ENCODE data around the gene PPP2R3A. TPM values are rescaled to one million over a fixed set of nuclear protein-coding genes. Genes with fewer than 3 reads are reported as not detected.
A peak's percentile ranks its signal among the peaks of the same experiment; 100 is the strongest.

The PPP2R3A gene
- polyA plus RNA-seq, 1 donor (not counting 4 experiments of a cell fraction or from before 2014, with no cell fraction given), result 11.1 TPM

DNA sequence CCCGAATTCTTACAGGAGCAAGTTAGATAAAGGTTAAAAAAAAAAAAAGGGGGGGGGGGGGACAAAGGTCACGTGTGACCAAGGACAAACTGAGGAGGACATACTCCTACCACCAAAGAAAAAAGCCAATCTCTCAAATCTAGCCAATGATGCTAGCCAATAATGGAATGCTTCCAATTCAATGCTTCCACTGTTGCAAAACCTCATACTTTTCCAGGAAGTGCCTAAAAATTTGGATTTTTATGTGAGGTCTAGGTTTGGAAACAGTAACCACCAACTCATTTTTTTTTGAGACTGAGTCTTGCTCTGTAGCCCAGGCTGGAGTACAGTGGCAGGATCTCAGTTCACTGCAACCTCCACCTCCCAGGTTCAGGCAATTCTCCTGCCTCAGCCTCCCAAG, 219.2 kb downstream of the PPP2R3A start:
- Histone ChIP-seq H3K4me3 (ENCODE audit: control insufficient read depth in 2 of 3, extremely low read depth in 1 of 3, insufficient read depth in 2 of 3, low read depth in 1 of 3, low read length in 3 of 3) (no peak overlapping the region), H4K20me1 (ENCODE audit: control insufficient read depth, extremely low read depth, insufficient read depth, low read length) (peaks cover 23% of the 10 kb centered on the region), H3K4me1 (ENCODE audit: control insufficient read depth, extremely low read depth, insufficient read depth, low read length) (peaks cover 29% of the 10 kb centered on the region), H2AFZ (ENCODE audit: control insufficient read depth, low read length) (no peak overlapping the region), H3K4me2 (ENCODE audit: control insufficient read depth, extremely low read depth, insufficient read depth, low read depth, low read length) (no peak overlapping the region), H3K9ac (ENCODE audit: control insufficient read depth, extremely low read depth, insufficient read depth, low read length) (no peak overlapping the region), H3K9me3 (ENCODE audit: control insufficient read depth, low read depth, low read length) (no peaks in the 10 kb centered on the region), H3K27ac (ENCODE audit: control insufficient read depth, insufficient read depth, low read length) (no peak overlapping the region), H3K9me1 (ENCODE audit: control insufficient read depth, extremely low read depth, insufficient read depth, low read length) (peaks cover 3% of the 10 kb centered on the region), H3K36me3 (ENCODE audit: control insufficient read depth in 2 of 2, extremely low read depth in 1 of 2, insufficient read depth in 2 of 2, low read length in 2 of 2) (no peaks in the 10 kb centered on the region), H3K79me2 (ENCODE audit: control insufficient read depth, insufficient read depth, low read length) (peaks cover 99% of the 10 kb centered on the region), H3K27me3 (ENCODE audit: control insufficient read depth, extremely low read depth, insufficient read depth, low read length) (no peaks in the 10 kb centered on the region)
- TF ChIP-seq EZH2 (IDR thresholded peaks at IDR 0.05; ENCODE audit: low read length), result no peak
- TF ChIP-seq, protein P1, sequence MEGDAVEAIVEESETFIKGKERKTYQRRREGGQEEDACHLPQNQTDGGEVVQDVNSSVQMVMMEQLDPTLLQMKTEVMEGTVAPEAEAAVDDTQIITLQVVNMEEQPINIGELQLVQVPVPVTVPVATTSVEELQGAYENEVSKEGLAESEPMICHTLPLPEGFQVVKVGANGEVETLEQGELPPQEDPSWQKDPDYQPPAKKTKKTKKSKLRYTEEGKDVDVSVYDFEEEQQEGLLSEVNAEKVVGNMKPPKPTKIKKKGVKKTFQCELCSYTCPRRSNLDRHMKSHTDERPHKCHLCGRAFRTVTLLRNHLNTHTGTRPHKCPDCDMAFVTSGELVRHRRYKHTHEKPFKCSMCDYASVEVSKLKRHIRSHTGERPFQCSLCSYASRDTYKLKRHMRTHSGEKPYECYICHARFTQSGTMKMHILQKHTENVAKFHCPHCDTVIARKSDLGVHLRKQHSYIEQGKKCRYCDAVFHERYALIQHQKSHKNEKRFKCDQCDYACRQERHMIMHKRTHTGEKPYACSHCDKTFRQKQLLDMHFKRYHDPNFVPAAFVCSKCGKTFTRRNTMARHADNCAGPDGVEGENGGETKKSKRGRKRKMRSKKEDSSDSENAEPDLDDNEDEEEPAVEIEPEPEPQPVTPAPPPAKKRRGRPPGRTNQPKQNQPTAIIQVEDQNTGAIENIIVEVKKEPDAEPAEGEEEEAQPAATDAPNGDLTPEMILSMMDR (optimal IDR thresholded peaks at IDR 0.05 in 1 of 3, IDR thresholded peaks at IDR 0.05 in 1 of 3, conservative IDR thresholded peaks at IDR 0.05 in 1 of 3; ENCODE audit: extremely low read depth in 1 of 3, insufficient read depth in 2 of 3, low read length in 3 of 3), result no peak
- FAIRE-seq (no peak), DNase-seq (ENCODE audit: low read depth, low spot score) (no peak)
- dilution Hi-C loops (cut with MboI; ENCODE audit: extremely low pct_ligation_motif_present, low sequenced_read_pairs), result loop anchor here (25.0 kb wide), 1 partner anchor 153 kb away; no protein-coding TSS in a partner anchor

DNA sequence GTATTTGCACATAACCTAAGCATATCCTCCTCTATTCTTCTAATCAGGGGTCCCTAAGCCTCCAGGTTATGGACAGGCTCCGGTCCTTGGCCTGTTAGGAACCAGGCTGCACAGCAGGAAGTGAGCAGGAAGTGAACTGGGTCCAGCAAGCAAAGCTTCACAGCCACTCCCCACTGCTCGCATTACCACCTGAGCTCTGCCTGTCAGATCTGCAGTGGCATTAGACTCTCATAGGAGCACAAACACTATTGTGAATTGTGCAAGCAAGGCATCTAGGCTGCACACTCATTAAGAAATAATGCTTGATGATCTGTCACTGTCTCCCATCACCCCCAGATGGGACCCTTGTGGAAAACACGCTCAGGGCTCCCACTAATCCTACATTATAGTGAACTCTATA, 220.8 kb downstream of the PPP2R3A start:
- H3K79me2 ChIP-seq (ENCODE audit: control insufficient read depth, insufficient read depth, low read length), result peaks cover 99% of the 10 kb centered on the region
- peak overlapping the region; percentile 49 for H3K4me2 ChIP-seq (ENCODE audit: control insufficient read depth, extremely low read depth, insufficient read depth, low read depth, low read length)
- no peaks in the 10 kb centered on the region for H3K36me3 ChIP-seq (ENCODE audit: control insufficient read depth in 2 of 2, extremely low read depth in 1 of 2, insufficient read depth in 2 of 2, low read length in 2 of 2)
- H2AFZ ChIP-seq (ENCODE audit: control insufficient read depth, low read length), result no peak overlapping the region
- no peaks in the 10 kb centered on the region for H3K9me3 ChIP-seq (ENCODE audit: control insufficient read depth, low read depth, low read length)
- H3K9me1 ChIP-seq (ENCODE audit: control insufficient read depth, extremely low read depth, insufficient read depth, low read length), result peaks cover 3% of the 10 kb centered on the region
- no peaks in the 10 kb centered on the region for H3K27me3 ChIP-seq (ENCODE audit: control insufficient read depth, extremely low read depth, insufficient read depth, low read length)
- dilution Hi-C loops (cut with MboI; ENCODE audit: extremely low pct_ligation_motif_present, low sequenced_read_pairs), result loop anchor here (25.0 kb wide), 1 partner anchor 151 kb away; no protein-coding TSS in a partner anchor
- no peak overlapping the region for H3K27ac ChIP-seq (ENCODE audit: control insufficient read depth, insufficient read depth, low read length)
- FAIRE-seq (peak; percentile 83), DNase-seq (ENCODE audit: low read depth, low spot score) (no peak)
- peaks cover 25% of the 10 kb centered on the region for H4K20me1 ChIP-seq (ENCODE audit: control insufficient read depth, extremely low read depth, insufficient read depth, low read length)
- peaks cover 28% of the 10 kb centered on the region for H3K4me1 ChIP-seq (ENCODE audit: control insufficient read depth, extremely low read depth, insufficient read depth, low read length)
- no peak overlapping the region for H3K9ac ChIP-seq (ENCODE audit: control insufficient read depth, extremely low read depth, insufficient read depth, low read length)
- no peak overlapping the region for H3K4me3 ChIP-seq (ENCODE audit: control insufficient read depth in 2 of 3, extremely low read depth in 1 of 3, insufficient read depth in 2 of 3, low read depth in 1 of 3, low read length in 3 of 3)
- TF ChIP-seq, protein P1 (optimal IDR thresholded peaks at IDR 0.05 in 1 of 3, IDR thresholded peaks at IDR 0.05 in 1 of 3, conservative IDR thresholded peaks at IDR 0.05 in 1 of 3; ENCODE audit: extremely low read depth in 1 of 3, insufficient read depth in 2 of 3, low read length in 3 of 3), result peak in 1 of 3 experiments; percentile 25
- no peak for TF ChIP-seq EZH2 (IDR thresholded peaks at IDR 0.05; ENCODE audit: low read length)
